Hepatocyte (in vitro differentiated cells): ENCODE measurements around the gene CCDC112.

ENCODE experiments used
- EZH2phosphoT487 ChIP-seq: fragments of 200-600 bp; sonication (generic); IDR thresholded peaks from one replicate; pipeline ENCODE4 v1.6.1; 2018; ENCODE audit warnings: antibody characterized with exemption, mild to moderate bottlenecking, low read depth, moderate library complexity; ENCODE audit not compliant: unreplicated experiment, severe bottlenecking
- TF ChIP-seq, protein P1 (sequence below): fragments of 200-600 bp; sonication (generic); IDR thresholded peaks from 2 replicates; pipeline ENCODE4 v1.5.1; 2016; ENCODE audit warnings: antibody characterized with exemption, mild to moderate bottlenecking; ENCODE audit not compliant: poor library complexity

- TF ChIP-seq, protein P1, sequence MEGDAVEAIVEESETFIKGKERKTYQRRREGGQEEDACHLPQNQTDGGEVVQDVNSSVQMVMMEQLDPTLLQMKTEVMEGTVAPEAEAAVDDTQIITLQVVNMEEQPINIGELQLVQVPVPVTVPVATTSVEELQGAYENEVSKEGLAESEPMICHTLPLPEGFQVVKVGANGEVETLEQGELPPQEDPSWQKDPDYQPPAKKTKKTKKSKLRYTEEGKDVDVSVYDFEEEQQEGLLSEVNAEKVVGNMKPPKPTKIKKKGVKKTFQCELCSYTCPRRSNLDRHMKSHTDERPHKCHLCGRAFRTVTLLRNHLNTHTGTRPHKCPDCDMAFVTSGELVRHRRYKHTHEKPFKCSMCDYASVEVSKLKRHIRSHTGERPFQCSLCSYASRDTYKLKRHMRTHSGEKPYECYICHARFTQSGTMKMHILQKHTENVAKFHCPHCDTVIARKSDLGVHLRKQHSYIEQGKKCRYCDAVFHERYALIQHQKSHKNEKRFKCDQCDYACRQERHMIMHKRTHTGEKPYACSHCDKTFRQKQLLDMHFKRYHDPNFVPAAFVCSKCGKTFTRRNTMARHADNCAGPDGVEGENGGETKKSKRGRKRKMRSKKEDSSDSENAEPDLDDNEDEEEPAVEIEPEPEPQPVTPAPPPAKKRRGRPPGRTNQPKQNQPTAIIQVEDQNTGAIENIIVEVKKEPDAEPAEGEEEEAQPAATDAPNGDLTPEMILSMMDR = no peak
- TF ChIP-seq EZH2phosphoT487 = no peak
Observed at GRCh38 chr5:115308815-115309214, 12.4 kb upstream of the CCDC112 start.
